COLO829 (cell line): ENCODE results near the gene S100PBP.

ENCODE experiments used
- DNase-seq: peaks from one replicate; pipeline ENCODE4 v3.0.0; 2012; ENCODE audit warnings: low spot score

Gene S100PBP

DNA sequence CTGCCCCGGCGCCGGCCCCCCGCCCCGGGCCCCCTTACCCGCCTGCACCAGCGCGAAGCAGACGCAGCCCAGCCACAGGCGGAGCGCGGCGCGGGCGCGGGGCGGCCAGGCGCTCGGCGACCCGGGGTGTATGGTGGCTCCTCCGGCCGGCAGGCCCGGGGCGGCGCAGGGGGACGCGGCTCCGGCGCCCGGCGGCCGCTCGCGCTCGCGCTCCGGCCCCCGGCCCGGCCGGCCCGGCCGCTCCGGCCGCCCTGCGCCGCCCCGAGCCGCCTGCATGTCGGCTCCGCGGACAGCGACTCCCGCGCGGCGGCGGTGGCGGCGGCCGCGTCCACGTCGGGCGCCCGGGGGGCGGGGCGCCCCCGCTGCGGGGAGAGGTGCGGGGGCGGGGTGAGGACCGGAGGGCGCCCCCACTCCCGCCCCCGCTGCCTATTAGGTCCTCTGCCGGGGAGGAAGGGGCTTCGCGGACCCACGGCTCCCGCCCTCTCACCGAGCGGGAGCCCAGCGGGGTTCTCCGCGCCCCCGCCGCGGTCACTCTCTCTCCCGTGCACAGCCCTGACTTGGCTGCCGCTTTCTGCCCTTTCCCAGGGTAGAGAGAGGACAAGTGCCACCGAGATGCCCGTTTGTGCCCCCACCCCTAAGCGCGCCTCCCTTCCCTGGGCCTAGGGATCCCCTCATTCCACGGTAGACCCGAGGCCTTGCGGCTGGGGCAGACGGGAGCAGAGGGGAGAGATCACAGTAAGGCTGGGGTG is 53.3 kb downstream of the S100PBP start, which contains the start of gene FNDC5:
TSS of gene FNDC5 (minus strand) at position 298 of the 749 bp plus-strand sequence.
- no peak for DNase-seq

DNA sequence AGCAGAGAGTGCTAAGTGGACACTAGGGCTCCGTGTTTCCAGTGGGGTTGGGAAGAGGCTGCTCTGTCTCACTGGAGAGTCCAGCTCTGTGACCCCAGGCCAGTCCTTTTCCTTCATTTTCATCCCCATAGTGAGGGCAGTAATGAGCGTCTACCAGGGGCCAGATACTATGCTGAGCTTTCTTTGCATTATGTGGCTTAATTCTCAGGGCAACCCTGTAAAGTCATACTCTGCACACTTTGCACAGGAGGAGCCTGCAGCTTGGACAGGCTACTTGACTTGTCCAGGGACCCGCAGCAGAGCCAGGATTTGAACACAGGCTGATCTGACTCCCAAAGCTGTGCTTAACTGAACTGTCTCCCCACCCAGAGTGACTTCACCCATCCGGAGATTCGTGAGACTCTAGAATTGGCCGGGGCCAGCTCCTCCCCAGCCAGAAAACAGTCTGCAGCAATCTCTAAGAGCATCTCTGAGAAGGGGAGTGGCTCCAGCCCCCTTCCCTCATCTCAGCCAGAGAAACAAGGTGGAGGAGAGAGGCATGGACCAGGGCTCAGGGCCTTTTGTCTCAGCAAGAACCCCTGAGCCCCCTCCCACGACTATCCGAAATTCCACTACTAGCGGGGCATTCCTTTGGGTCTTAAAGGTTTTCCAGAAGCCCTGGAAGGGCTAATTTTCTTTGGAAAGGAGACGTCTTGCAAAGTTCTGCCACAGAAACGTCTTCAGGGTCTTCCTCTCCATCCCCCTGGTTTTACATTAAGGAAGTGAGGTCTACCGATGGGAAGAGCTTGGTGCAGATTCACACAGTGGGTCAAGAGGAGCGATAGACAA is 54.1 kb downstream of the S100PBP start:
- DNase-seq, result no peak

DNA sequence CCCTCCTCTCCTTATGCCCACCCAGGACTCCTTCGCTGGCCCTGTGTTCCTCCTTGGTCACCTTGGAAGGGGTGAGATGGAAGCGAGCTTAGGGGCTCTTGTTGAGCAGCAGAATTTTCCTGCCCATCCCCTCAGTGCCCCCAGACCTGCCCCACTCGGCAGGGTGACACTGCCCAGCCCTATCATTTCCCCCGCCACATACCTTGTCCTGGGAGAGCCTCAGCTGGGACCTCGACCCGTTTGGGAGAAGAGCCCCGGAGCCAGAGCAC is 54.7 kb downstream of the S100PBP start:
- DNase-seq, result no peak

DNA sequence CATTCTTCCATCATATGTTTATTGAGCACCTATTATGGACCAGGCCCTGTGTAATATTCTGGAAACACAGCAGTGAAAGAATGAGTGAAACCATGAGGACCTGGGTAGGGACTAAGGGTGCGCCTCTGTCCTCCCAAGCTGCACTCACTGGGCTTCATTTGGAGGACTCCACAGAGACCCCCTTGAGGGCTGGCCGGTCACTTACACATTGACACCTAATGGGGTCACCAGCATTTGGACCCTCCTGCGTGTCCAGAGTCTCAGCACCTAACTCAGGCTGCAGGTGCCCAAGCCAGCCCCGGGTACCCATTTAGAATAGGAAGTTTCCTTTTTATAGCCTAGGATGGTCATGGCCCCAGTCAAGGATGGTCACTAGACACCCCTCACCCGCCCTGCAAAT is 56.0 kb downstream of the S100PBP start:
- no peak for DNase-seq

DNA sequence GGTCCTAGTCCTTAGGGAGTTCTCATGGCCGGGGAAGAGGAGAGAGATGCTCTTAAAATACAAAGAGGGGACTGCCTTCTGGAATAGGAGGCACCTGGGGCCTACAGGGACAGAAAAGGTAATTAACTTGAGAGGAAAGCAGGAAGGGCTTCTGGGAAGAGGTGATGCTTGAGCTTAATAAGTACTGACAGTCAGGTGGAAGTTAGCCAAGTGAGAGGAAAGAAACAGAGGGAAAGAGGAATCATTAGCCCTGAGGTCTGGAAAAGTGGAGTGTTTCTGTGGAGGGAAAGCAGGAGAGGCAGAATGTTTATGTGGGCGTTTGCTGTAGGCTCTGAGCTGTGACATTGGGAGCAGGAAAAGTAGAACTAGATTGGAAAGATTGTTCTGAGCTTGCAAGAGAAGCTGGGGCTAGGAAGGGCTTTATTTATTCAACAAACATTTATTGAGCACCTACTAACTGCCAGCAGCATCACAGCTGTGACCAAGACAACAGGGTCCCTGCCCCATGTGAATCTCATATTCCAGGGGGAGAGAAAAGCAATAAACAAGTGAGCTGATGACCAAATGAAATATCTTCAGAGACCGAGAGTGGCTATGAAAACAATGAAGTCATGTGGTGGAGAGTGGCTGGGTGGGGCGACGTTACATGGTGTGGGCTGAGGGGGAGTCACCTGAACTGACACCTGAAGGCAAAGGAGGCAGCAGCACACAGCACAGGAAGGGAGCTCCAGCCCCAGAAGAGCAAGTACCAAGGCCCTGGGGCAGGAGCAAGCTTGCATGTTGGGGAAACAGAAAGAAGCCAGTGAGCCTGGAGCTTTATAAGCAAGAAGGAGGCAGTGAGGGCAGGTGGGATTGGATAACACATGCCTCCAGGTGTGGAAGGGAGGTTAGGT is 57.7 kb downstream of the S100PBP start:
- DNase-seq, result no peak

DNA sequence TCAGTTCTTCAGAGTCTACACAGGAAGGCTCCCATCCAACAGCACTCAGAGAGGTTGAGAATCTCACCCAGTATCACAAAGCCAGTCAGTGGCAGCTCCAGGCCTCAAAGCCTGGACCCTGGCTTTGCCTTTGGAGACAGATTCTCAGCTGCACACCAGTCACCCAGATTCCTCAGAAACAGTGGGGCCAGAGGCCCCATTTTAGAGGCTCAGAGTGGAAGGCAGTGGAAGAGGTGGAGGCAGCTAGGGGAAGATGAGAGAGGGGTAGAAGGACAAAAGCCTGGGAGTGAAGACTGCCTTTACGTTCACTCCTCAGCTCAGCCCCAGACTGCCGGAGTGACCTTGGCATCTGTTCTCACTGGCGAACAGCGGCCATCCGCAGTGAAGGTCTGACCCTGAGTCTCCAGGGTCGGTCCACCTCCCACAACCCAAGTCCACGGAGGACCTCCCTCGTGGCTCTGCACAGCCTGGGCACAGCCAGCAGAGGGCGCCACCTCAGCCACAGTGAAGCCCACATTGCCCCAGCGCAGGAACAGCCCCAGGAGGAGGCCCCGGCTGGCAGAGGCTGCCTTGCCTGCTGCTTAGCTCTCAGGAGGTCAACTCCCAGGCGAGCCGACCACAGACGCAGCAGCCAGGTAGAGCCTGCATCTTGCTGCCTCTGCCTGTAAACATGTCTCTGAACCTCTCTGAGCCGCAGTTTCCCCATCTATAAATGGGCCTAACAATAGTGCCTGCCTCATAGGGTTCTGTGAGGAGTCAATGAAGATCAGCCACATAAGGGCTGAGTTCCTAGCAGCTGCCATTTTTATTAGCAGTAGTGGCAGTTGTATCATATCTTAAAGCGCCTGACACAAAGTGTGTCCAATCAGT is 59.1 kb downstream of the S100PBP start:
- DNase-seq, result peak; percentile 53

DNA sequence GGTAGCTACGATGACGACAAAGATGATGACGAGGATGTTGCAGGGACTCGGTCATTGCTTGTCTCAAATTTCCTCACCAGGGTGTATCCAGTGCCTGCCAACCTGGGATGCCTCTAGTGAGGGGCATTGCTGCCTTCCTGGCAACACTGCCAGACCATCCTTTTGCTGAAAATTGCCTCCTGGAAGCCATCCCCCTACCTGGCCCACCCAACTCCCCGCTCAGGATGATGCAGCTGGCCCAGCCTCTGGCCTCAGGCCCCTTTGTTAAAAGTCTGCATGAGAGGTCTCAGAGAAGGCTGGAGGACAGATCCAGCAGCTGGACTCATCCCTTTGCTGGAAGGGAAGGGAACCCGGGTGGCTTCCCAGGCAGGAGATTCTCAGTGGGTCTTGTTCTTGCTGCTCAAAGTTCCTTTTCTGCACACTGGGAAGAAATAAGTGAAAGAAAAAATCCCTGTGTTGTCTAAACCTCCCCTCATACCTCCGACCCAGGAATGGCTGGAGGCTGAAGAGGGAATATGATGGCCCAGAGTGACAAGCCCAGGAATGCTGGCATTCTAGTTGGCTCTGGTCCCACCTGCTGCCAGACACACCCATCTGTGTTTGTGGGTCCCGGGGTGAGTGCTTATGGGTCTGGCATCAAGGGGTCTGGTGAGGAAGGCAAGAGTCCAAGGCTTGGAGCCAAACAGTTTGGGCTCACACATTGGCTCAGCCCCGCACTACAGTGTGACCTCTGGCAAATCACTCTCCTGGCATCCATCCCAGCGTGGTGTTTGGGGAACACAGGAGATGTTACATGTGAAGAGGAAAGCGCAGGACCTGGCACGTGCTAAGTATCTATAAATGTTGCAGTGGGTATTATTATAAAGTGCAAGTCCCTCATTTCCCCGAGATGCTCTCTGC is 60.0 kb downstream of the S100PBP start:
- no peak for DNase-seq

DNA sequence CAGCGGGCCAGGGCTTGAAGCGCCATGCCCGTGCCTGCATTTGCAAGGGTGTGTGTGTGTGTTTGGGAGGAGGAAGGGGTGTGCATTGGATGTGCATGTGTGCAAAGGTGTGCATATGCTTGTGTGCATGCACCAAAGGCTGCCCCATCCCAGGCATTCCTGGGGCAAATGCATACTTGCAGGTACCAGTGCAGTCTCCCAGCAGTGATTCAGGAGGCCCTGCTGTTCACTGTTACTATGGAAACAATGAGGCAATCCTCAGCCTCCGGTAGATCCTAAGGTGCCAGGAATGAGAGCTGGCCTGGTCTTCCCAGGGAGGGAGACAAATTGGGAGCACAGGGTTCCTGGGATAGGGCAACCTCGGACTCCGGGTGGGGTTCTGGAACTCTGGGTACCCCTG is 60.7 kb downstream of the S100PBP start:
- no peak for DNase-seq

DNA sequence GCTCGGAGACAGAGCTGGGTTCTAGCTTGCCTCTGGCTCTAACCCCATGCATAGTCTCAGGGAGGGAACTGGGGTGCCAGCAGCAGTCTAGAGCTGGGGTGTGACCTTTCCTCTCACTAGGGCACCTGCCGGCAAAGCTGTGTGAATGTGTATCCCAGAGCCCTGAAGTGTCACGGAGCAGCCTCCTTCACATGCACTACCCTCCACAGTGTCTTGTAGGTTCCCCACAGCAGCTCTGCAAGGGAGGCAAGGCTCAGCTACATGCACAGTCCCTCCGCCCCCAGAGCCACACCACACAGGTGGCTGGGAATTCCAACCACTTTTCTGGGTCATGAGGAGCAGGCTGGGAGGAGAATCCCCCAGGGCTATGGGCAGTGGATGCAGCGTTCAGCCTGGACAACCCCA is 61.2 kb downstream of the S100PBP start:
- DNase-seq, result no peak

DNA sequence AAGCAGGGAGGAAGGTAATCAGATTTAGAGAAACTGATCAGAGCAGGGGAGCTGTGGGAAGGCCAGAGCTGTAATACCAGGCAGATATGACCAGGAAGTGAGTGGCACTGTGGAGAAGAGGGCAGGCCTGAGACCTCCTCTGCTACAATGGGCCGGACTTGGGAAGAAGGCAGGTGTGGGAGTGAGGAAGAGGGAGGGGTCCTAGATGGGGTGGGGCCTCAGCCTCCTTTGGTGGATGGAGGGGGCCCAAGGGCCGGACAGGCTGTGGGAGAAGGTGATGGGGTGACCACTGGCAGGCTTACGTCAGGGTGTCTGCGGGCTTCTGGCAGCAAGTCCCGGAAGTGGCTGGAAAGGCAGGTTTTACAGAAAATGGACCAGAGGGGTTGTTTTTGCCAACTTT is 63.8 kb downstream of the S100PBP start:
- DNase-seq, result no peak

DNA sequence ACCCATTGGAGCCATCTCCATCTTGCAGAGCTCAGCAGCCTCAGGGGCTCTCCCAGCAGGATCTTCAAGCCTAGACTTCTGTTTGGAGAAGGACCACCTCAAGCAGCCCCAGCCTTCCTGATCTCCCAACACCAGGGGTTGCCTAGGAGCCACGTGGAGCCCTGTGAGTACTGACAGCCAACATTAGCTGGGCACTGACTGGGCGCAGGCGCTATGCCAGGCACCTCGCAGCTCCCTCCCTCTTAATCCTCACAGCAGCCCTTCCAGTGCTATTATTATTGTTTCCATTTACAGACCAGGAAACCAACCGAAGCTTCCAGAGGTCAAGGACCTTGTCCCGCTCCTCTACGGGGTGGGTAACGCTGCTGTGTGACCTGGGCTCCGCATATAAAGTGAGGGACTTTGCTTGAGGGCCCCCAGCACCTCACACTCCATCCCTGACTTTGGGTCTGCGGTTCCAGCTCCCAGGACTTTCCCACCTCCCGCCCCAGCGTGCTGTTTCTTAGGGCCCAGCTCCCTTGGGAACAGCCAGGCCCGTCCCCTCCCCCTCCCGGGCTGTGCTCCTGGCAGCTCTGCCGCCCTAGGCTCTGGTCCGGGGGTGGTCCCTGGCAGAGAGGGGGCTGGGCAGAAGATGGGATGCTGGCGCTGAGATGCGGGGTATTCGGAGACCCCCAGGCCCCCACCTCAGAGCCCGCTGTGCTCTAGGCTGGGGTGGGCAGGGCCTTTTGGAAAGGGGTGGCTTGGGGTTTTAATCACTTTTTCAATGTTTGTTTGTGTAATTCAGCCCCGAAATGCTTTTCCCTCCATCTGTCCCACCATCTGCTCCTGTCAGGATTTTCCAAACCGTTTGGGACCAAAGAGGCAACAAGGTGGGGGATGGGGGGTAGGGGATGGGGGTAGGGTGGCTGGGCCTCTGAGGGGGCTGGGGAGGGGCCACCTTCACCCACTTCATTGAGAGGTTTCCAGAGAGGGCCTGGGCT is 64.7 kb downstream of the S100PBP start:
- no peak for DNase-seq

DNA sequence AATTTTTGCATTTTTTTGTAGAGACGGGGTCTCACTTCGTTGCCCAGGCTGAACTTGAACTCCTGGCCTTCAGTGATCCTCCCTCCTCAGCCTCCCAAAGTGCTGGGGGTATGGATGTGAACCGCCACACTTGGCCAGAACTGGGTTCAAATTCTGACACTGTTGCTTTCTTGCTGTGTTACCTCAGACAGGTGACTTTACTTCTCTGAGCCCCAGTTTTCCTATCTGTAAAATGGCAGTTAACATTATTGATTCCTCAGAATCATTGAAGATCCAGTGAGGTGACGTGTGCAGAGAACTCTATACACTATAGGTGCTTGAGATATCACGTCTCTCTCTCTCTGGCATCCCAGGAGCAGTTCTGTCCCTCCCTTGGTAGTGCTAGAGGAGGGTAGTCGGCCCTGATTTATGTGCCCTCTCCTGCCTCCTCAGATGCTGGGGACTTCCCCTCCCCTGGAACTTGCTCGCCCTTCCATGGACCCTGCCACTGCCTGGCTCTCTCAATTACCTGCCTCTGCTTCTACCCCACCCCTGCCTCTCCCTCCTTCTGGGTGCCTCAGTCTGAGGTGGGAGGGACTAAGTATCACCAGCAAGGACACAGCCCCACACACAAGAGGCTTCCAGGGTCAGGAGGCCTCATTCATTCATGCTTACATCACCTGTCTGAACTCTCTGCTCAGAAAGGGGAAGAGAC is 66.0 kb downstream of the S100PBP start:
- DNase-seq, result no peak

DNA sequence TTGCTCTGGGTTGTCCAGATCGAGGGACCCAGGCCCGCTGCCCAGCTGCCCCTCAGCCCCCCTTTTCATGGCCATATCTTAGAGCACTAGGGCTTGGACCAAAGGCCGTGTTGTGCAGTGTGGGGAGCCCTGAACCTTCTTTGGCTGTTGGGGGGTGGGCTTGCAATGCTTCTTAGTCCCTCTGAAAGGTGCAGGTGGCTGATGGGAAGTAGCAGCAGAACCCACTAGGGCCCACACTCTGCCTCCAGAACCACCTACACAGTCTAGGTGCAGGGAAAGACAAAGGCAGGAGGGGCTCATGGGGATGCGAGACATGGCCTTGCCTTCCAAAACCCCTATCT is 66.5 kb downstream of the S100PBP start:
- DNase-seq, result no peak

DNA sequence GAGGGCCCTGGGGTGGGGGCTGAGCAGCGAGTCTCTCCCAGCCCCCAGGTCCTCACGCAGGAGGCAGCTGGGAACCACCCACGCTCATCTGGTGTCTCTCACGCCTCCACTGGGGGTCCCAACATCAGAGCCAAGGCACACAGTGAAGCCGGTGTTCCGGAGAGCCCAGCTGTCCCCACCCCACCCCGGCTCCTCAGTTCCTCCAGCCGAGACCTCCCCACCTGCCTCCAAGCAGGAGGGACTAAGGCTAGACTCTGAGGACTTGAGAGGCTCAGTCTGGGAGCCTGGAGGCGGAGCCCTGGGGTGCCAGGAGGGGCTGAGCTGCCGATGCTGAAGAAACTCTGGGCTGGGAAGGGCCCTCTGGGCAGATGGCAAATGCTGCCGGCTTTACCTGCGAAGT is 67.3 kb downstream of the S100PBP start:
- DNase-seq, result no peak

DNA sequence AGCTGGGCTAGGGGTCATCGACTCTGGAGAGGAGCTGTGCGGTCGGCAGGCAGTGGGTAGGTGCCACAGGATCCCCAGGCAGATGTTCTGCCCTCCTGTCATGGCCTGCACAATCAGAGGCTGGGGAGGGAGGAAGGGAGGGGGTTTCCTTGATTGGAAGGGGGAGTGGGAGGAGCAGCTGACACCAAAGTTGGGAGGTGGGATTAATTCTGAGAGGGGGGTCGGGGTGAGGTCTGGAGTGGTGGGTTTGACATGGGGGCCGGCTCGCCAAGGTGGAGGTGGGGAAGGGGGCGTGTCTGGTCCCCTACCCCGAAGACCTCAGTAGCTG is 68.2 kb downstream of the S100PBP start:
- DNase-seq, result no peak

DNA sequence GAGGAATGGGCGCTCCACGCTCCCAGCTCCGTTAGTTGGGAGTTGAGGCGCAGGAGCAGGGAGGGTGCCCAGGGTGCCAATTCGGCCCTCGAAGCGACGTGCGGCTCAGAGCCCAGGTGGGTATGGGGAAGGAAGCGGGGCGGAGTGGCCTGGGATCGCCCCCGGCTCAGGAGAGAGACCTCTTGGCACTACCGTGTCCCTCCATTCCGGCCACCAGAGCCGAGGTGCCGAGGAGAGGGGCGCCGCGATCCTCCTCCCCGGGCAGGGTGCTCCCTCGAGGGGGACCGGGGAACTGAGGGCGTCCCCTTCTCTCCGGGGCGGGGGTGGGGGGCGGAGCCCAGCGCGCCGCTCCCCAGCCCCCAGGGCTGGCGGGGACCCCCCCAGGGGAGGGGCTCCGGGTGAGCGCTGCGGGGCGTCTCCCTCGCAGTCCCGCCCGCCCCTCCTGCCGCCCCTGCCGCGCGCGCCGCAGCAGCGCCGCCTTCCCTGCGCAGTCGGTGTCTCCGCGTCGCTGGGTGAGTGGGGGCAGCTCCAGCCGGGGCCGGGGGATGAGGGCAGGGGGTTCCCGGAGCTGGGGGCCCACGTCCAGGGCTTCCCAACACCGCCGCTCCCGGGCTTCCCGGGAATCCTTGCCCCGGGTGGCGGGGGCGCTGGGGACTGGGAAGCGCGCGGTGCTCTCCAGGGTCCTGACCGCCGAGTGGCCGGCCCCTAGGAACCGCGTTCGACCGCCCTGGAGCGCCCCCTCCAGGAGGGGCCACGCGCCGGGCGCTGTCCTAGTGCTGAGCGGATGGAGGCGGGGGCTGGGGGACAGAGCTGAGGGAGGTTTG is 68.8 kb downstream of the S100PBP start, which contains the start of gene HPCA:
TSS of gene HPCA (plus strand) at position 488 of the 824 bp plus-strand sequence. CDS start 2,408 bp downstream, outside the sequence.
- peak; percentile 42 for DNase-seq

DNA sequence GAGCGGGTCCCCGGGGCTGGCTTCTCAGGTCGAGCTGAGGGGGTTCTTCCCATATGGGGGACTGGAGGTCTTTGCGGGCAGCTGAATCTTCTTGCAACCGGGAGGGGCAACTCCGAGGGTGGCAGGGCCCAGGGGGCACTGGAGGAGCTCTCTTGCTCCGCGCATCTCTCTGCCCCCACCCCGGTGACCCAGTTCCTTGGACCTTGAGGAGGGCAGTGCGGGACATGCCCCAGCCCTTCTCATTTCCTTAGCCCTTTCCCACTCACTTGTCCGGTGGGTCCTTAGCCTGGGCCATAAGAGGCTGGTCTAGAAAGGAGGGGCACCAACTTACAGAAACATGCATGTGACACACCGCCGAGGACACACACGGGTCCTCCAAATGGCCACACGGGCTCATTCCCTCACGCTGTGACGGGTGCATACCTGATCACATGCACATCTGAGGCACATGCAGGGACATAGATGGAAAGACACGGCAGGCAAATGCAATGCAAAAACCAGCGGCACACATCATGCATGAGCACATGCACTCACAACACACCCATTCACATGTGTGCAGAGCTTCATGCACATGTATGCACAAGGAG is 69.5 kb downstream of the S100PBP start:
- no peak for DNase-seq

DNA sequence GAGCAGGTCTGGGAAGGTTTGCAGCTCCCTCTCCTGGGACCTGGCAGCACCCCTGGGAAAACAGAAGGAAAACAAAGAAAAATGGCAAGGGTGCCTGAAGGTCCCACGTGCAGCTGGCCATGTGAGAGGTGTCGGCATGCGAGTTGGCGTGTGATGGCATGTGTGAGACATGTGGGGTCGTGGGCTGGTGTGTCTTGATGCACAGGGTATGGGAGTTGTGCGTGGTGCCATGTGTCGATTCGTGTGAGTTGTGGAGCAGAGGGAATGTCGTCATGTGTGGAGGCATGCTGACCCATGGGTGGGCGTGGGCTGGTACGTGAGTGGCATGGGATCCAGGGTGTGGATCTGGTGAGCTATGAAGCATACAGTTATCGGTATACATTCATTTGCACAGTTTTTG is 70.2 kb downstream of the S100PBP start:
- DNase-seq, result no peak
